ENCODE data around the gene ITIH1.

DNA sequence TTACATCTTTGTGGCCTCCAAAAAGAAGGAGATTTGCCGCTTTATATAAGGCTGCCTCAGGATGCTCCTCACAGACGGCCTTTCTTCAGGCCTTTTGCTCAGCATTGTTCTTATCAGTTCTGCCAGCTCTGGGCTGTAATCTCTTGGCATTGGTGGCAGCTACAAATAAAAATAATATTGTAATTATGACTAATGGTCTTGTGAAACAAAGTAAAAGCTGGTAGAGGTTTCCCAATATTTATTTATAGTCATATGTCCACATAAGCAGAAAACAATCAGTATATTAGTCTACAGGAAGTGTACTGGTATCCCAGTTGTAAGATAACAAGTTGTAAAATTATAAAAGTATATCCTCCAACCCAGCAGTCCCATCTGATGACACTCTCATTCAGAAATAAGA is 13.9 kb upstream of the ITIH1 start:
- TF ChIP-seq, protein P1, sequence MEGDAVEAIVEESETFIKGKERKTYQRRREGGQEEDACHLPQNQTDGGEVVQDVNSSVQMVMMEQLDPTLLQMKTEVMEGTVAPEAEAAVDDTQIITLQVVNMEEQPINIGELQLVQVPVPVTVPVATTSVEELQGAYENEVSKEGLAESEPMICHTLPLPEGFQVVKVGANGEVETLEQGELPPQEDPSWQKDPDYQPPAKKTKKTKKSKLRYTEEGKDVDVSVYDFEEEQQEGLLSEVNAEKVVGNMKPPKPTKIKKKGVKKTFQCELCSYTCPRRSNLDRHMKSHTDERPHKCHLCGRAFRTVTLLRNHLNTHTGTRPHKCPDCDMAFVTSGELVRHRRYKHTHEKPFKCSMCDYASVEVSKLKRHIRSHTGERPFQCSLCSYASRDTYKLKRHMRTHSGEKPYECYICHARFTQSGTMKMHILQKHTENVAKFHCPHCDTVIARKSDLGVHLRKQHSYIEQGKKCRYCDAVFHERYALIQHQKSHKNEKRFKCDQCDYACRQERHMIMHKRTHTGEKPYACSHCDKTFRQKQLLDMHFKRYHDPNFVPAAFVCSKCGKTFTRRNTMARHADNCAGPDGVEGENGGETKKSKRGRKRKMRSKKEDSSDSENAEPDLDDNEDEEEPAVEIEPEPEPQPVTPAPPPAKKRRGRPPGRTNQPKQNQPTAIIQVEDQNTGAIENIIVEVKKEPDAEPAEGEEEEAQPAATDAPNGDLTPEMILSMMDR (IDR thresholded peaks at IDR 0.05): no peak
- TF ChIP-seq POLR2A (IDR thresholded peaks at IDR 0.05): no peak
- no peak for TF ChIP-seq POLR2AphosphoS5 (IDR thresholded peaks at IDR 0.05)
- TF ChIP-seq EP300 (IDR thresholded peaks at IDR 0.05): no peak

Data from sigmoid colon (tissue), 4 donors.